Peyer's patch (tissue), 4 donors: ENCODE data around the gene TRAF2. TPM values are rescaled to one million over a fixed set of nuclear protein-coding genes. Genes with fewer than 3 reads are reported as not detected.

Experiments used
- DNase-seq, 3 donors: peaks; one replicate each; pipeline ENCODE4 v3.0.0-alpha.2; 2017 to 2019
- H3K27ac ChIP-seq, 4 donors: fragments of 200-600 bp; sonication (generic); one replicate each; pipeline ENCODE4 v1.5.1; 2016 to 2019
- H3K27me3 ChIP-seq, 2 donors: fragments of 200-600 bp; sonication (generic); one replicate each; pipeline ENCODE4 v1.5.1; 2019
- H3K36me3 ChIP-seq, 3 donors: fragments of 200-600 bp; sonication (generic); one replicate each; pipeline ENCODE4 v1.5.1; 2016 to 2019
- H3K4me1 ChIP-seq, 4 donors: fragments of 200-600 bp; sonication (generic); one replicate each; pipeline ENCODE4 v1.5.1; 2016 to 2019
- H3K4me3 ChIP-seq, 4 donors: fragments of 200-600 bp; sonication (generic); 1 replicate in 3 of 4; 2 replicates in 1 of 4; pipeline ENCODE4 v1.5.1; 2016 to 2019; ENCODE audit warnings: mild to moderate bottlenecking in 1 of 4
- H3K9me3 ChIP-seq, 4 donors: fragments of 200-600 bp; sonication (generic); one replicate each; pipeline ENCODE4 v1.5.1; 2016 to 2019; ENCODE audit warnings: mild to moderate bottlenecking in 1 of 4
- CTCF ChIP-seq, 6 experiments: fragments of 450-650 bp in 4 of 6; fragments of 200-600 bp in 2 of 6; sonication (generic) in 1 of 6; IDR thresholded peaks; one replicate each; pipeline ENCODE4 v1.5.1; 2017 to 2019; ENCODE audit warnings: antibody characterized with exemption in 6 of 6, mild to moderate bottlenecking in 3 of 6, moderate library complexity in 1 of 6
- POLR2A ChIP-seq, 2 donors: fragments of 450-650 bp; IDR thresholded peaks; one replicate each; pipeline ENCODE4 v1.5.1; 2017; ENCODE audit warnings: antibody characterized with exemption in 2 of 2, mild to moderate bottlenecking in 2 of 2, moderate library complexity in 2 of 2
- total RNA-seq, 4 donors: library from RNA; depleted of rRNA; stranded (reverse); fragments of >200 nt; gene quantifications; one replicate each; pipeline ENCODE4 v1.1.0, GENCODE V29; 2016

The TRAF2 gene
- total RNA-seq, 4 donors from 2014 or later = 17.5 to 75.1 (median 22.2) TPM

GRCh38 chr9:136849960-136850865 lies 36.1 kb upstream of the TRAF2 start:
- Histone ChIP-seq H3K9me3 (no peaks in the 10 kb centered on the region), H3K27ac (peak overlapping the region; percentile 85 to 97 (median 92)), H3K27me3 (peaks cover 0 to 13% of the 10 kb centered on the region in 2 donors), H3K36me3 (peaks cover 0 to 11% (median 0%) of the 10 kb centered on the region in 3 donors), H3K4me1 (peaks cover 9 to 43% (median 23%) of the 10 kb centered on the region in 4 donors), H3K4me3 (peak overlapping the region; percentile 73 to 84 (median 78))
- TF ChIP-seq CTCF (IDR thresholded peaks at IDR 0.05) (no peak), POLR2A (IDR thresholded peaks at IDR 0.05) (no peak)
- no peak for DNase-seq

- no peak for DNase-seq
- Histone ChIP-seq H3K9me3 (no peaks in the 10 kb centered on the region), H3K4me1 (peaks cover 9 to 43% (median 23%) of the 10 kb centered on the region in 4 donors), H3K4me3 (no peak overlapping the region), H3K36me3 (peaks cover 0 to 11% (median 0%) of the 10 kb centered on the region in 3 donors), H3K27me3 (peaks cover 0 to 5% of the 10 kb centered on the region in 2 donors), H3K27ac (peak overlapping the region in 1 of 4 donors; percentile 50)
- TF ChIP-seq CTCF (IDR thresholded peaks at IDR 0.05) = no peak
Measured at GRCh38 chr9:136850866-136851775, 35.2 kb upstream of the TRAF2 start.

- peaks cover 9 to 33% (median 18%) of the 10 kb centered on the region in 4 donors for H3K4me1 ChIP-seq
- DNase-seq = peak in 1 of 3 donors; percentile 62
- no peaks in the 10 kb centered on the region for H3K27me3 ChIP-seq
- peaks cover 0 to 11% (median 0%) of the 10 kb centered on the region in 3 donors for H3K36me3 ChIP-seq
- TF ChIP-seq CTCF (IDR thresholded peaks at IDR 0.05) (no peak), POLR2A (IDR thresholded peaks at IDR 0.05) (peak in 1 of 2 donors; percentile 19)
- no peaks in the 10 kb centered on the region for H3K9me3 ChIP-seq
- no peak within 1 kb of the TSS for H3K4me3 ChIP-seq
- peak within 1 kb of the TSS in 1 of 4 donors; percentile 50 for H3K27ac ChIP-seq
Measured at GRCh38 chr9:136851941-136852663, 34.2 kb upstream of the TRAF2 start, which contains the start of gene MAMDC4. MAMDC4 (plus strand) TSS chr9:136852346; CDS start chr9:136852417, 71 bp downstream.

- Histone ChIP-seq H3K27me3 (no peaks in the 10 kb centered on the region), H3K4me1 (peaks cover 11 to 37% (median 16%) of the 10 kb centered on the region in 4 donors), H3K4me3 (no peak overlapping the region), H3K27ac (peak overlapping the region in 1 of 4 donors; percentile 50), H3K36me3 (peaks cover 0 to 11% (median 0%) of the 10 kb centered on the region in 3 donors), H3K9me3 (no peaks in the 10 kb centered on the region)
- no peak for TF ChIP-seq CTCF (IDR thresholded peaks at IDR 0.05)
- no peak for TF ChIP-seq POLR2A (IDR thresholded peaks at IDR 0.05)
- peak in 1 of 3 donors; percentile 51 for DNase-seq
Measured at GRCh38 chr9:136852664-136853595, 33.4 kb upstream of the TRAF2 start.
